SU-DHL-6 (cell line): ENCODE data around the gene REXO1.

ENCODE experiments used
- EZH2phosphoT487 ChIP-seq: fragments of 200-600 bp; sonication (generic), shearing (Covaris generic); conservative IDR thresholded peaks from 2 replicates; pipeline ENCODE4 v1.6.1; 2018; ENCODE audit warnings: mild to moderate bottlenecking, antibody characterized with exemption, low read length, moderate library complexity, mixed read lengths
- TF ChIP-seq, protein P1 (sequence below): fragments of 200-600 bp; sonication (generic); IDR thresholded peaks from one replicate; pipeline ENCODE4 v1.5.1; 2017; ENCODE audit warnings: antibody characterized with exemption, mild to moderate bottlenecking, low read length, moderate library complexity; ENCODE audit not compliant: insufficient read depth, poor library complexity, severe bottlenecking

GRCh38 chr19:1893791-1894190, 45.5 kb upstream of the REXO1 start:
- TF ChIP-seq, protein P1, sequence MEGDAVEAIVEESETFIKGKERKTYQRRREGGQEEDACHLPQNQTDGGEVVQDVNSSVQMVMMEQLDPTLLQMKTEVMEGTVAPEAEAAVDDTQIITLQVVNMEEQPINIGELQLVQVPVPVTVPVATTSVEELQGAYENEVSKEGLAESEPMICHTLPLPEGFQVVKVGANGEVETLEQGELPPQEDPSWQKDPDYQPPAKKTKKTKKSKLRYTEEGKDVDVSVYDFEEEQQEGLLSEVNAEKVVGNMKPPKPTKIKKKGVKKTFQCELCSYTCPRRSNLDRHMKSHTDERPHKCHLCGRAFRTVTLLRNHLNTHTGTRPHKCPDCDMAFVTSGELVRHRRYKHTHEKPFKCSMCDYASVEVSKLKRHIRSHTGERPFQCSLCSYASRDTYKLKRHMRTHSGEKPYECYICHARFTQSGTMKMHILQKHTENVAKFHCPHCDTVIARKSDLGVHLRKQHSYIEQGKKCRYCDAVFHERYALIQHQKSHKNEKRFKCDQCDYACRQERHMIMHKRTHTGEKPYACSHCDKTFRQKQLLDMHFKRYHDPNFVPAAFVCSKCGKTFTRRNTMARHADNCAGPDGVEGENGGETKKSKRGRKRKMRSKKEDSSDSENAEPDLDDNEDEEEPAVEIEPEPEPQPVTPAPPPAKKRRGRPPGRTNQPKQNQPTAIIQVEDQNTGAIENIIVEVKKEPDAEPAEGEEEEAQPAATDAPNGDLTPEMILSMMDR, result no peak
- no peak for TF ChIP-seq EZH2phosphoT487
